HG02623 (cell line): Measurements from ENCODE around the gene EZR.
A peak's percentile ranks its signal among the peaks of the same experiment; 100 is the strongest.

ENCODE experiments used
- ATAC-seq: cut with Tn5 transposase; IDR thresholded peaks from one replicate; pipeline ENCODE4 v1.9.1; 2021; ENCODE audit warnings: moderate library complexity; ENCODE audit not compliant: unreplicated experiment

Gene EZR

DNA sequence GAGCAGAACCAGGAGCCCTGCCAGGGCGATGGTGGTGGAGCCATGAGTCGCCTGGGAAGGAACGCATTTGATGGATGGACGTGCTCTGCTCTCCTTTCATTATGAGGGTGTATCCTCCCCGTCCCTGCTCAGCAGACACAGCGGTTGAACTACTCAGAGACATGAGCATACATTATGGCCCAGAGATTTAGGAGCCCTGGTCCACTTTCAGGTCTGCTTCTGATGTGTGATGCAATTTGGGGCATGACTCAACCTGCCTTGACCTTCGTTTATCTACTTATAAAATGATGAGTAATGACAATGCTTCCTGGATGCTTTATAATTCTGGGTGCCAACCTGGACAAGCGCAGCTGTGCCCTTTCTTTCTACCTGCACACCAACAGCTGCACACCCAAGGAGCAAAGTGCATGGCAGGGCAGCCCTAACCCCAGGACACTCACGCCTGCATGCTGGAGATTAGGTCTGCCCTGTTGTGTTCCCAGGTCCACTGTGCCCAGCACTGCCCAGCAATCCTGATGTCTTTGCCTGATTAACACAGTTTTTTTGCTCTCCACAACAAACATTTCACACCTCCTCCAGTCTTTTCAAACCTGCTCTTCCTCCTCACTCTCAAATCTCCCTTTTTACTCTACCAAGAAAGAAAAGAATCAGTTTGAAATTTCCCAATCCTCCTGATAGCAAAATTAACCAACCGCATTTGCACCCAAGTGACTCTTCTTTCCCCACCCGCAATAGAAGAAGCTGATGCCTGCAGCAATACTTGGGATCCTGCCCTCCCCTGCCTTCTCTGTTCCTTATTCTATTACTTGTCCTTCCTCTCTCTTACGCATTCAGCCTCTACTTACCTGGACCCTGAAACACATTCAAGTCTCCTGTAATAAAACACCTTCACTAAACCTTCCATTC is 81.2 kb downstream of the EZR start:
- ATAC-seq: no peak

GRCh38 chr6:158737082-158737709 is 82.0 kb downstream of the EZR start:
- no peak for ATAC-seq

DNA sequence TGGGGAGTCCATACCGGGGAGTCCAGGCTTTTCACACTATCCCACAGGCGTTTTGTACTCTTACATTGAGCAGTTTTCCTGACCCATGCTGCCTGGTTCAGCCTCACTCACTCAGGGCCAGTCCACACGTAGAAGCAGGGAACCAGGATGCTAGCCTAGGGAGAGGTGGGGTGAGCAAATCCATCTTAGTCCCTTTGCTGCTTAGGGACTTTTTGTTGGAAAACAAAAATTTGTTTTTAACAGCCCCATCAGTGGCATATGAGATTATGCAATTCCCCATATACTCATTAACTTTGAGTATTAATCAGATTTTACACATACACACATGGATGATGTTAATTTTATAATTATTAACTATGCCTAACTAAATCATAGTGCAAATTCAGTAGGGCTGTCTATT is 84.2 kb downstream of the EZR start:
- no peak for ATAC-seq

GRCh38 chr6:158730541-158730907 is 88.6 kb downstream of the EZR start:
- ATAC-seq: no peak

GRCh38 chr6:158729906-158730540 is 89.1 kb downstream of the EZR start:
- ATAC-seq: no peak

DNA sequence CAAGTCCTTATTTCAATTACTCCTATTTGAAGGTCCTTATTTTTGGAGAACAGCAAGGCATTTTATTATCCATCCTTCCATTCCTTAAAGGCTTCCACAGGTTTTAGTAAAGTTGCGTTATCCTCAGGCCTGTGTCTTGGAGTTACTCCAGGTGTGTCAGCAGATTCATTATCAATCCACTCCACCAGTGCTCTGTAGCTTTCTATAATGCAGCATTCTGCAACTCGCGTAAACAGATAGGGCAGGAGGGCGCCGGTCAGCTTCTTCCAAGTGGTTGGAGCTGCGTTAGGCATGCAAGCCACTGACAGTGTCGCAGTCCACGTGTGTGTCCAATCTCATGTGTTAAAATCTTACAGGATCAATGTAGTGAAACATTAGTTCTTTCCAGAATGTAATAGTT is 93.5 kb downstream of the EZR start:
- no peak for ATAC-seq

- no peak for ATAC-seq
These were observed 96.9 kb downstream of the EZR start for GRCh38 chr6:158722176-158722729.

GRCh38 chr6:158718461-158719046 is 100.6 kb downstream of the EZR start:
- no peak for ATAC-seq

GRCh38 chr6:158717341-158718330 is 101.5 kb downstream of the EZR start:
- ATAC-seq: peak; percentile 59
